GM19035 (cell line): ENCODE measurements around the gene TEX38.
"Not testable (repeated sequence)": the region's sequence is repeated elsewhere in the genome, so short reads cannot be mapped to it uniquely, and the experiment has no call there.

Experiments
- ATAC-seq: cut with Tn5 transposase; IDR thresholded peaks from one replicate; pipeline ENCODE4 v1.9.1; 2021; ENCODE audit not compliant: unreplicated experiment

Gene TEX38

DNA sequence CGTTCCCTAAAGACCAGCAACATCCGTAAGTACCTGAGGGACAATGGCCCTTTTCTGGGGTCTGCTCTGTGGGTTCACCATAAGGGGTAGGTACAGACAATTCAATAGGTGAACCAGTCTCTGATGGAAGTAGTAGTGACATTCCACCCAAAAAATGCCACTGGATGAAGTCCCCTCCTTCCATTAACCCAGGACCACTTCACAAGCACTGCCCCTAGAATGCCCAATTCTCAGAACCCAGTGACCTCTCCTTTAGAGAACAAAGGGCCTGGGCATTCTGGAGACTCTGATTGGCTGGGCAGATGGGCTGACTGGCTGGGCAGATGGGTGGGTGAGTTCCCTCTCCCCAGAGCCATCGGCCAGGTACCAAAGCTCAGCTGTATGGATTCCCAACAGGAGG, at the start of gene TEX38:
TSS of gene TEX38 (plus strand) at position 301 of the 400 bp plus-strand sequence. CDS start at position 382, 81 bp downstream.
- ATAC-seq, result no peak

DNA sequence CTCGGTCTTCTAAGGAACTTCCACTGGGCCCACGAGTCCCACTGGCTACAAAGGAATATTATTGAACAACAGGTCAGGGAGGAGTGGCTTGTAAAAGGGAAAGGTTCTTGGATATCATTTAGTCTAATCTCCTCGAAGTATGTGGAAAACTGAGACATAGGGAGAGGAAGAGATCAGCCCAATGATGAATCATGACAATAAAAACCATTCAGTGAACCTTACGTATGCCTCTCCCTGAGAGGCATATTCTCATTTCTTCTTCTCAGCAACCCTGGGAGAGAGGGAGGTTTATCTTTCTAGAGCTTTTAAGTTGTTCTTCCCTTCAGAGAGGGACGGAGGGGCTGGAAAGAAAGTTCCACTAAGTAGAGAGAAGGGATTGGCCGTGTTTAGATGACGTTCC, 49.7 kb upstream of the TEX38 start:
- ATAC-seq, result no peak

GRCh38 chr1:46622344-46622743, 49.3 kb upstream of the TEX38 start:
- ATAC-seq, result no peak

GRCh38 chr1:46623743-46624644, 47.7 kb upstream of the TEX38 start:
- no peak for ATAC-seq

- ATAC-seq, result no peak
Observed at GRCh38 chr1:46630719-46631118, 40.9 kb upstream of the TEX38 start.

GRCh38 chr1:46635205-46635604, 36.4 kb upstream of the TEX38 start:
- no peak for ATAC-seq

DNA sequence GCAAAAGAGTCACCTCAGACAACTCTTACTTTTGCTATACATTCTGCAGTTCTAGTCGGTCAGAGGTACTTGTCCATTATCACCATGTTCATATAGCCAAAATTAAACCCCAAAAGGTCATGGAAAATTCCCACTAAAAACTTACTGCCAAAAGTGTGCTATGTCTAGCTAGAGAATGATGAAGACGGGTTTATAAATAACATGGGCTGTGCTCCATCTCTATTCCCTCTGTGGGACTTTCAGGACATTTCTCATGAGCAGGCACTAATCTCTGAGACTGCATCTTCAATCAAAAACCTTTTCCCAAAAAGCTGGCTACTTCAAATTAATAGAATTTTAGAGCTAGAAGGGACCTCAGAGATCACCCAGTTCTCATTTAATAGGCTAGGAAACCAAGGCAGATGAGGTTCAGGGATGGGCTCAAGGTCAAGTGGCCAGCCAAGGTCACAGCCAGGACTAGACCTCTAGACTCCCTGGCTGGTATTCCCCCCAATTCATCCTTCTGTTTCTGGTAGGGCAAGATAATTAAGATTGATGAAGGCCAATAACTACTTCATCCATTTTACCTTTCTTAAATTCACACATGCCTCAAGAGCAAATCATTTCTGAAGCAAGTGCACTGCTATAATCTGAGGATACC, 34.1 kb upstream of the TEX38 start:
- no peak for ATAC-seq

DNA sequence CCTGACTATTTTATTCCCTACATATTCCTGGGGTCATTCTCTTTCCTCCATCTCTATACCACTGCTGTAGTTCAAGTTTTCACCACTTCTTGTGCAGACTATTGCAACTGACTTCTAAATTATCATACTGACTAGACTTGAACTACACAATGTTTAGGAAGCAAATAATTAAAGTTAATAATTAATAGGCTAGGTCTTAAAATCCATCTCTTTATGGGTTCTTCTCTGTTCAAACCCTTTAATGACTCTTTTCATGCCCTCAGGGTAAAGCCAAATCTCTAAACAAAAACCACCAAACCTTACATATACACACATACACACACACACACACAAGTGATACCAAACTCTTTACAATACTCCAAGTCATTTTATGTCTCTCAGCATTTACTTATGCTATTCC, 32.7 kb upstream of the TEX38 start:
- no peak for ATAC-seq

GRCh38 chr1:46639547-46639946, 32.1 kb upstream of the TEX38 start:
- no peak for ATAC-seq

DNA sequence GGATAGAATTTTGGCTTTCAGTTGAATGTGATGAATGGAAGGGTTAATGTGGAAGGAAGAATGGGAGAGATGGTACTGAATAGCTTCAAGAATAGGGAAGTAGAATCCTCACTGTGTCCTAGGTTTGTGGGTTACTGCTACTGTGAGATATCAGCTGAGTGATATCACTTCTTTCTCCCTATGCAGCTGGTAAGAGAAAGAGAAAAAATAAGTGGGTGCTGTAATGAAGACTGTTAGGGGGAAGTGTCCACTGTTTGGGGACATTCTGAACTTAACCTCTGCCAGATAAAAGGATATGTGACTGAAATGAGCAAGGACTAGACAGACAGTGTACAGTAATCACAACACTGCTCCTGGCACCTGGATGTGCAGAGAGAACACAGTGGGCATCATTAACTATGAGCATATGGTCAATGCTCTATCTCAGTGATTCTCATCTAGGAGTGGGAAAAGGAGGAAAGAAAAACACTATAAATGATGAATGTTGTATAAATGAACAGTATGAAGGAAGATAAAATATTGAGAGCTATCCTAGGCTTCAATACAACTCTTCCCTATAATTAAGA, 29.5 kb upstream of the TEX38 start:
- no peak for ATAC-seq

DNA sequence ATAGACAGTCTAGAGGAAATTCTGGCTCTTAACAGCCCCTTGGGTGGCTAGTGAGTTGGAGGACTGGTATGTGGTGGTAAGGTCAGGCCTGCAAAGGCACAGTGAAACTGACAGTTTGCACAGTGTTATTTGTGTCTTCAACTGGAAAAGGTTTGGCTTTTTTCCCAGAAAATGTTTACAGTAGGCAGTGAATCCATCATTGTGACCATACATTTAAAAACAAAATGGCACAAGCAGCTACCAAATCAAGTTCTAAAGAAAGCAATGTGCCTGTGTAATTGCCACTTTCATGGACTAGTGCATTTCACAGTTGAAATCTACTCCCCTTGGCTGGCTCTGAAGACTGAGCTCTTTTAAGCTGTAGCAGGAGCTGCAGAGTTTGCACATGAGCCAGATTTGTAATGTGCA, 28.3 kb upstream of the TEX38 start:
- ATAC-seq, result no peak

- ATAC-seq, result no peak
Observed at GRCh38 chr1:46645815-46646214, 25.8 kb upstream of the TEX38 start.

DNA sequence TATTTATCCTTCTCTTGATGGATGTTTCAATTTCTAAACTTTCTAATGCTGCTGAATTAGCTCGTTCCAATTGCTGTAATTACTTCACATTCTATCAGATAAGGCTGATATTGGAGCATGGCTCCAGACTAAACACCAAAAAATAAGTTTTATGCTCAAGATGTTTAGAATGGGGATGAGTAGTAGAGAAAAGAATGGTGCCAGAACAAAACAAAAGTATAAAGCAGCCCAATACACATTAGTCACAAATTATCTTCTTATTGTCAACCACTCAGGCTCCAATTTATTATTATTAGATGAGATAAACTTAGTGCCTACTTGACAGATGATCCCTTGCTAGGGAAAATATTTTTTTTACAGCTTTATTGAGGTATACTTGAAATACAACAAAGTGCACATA, 25.3 kb upstream of the TEX38 start:
- ATAC-seq, result no peak

GRCh38 chr1:46646844-46647243, 24.8 kb upstream of the TEX38 start:
- ATAC-seq, result no peak

- no peak for ATAC-seq
Observed at GRCh38 chr1:46647611-46648010, 24.0 kb upstream of the TEX38 start.

GRCh38 chr1:46649764-46650163, 21.9 kb upstream of the TEX38 start:
- ATAC-seq, result no peak

DNA sequence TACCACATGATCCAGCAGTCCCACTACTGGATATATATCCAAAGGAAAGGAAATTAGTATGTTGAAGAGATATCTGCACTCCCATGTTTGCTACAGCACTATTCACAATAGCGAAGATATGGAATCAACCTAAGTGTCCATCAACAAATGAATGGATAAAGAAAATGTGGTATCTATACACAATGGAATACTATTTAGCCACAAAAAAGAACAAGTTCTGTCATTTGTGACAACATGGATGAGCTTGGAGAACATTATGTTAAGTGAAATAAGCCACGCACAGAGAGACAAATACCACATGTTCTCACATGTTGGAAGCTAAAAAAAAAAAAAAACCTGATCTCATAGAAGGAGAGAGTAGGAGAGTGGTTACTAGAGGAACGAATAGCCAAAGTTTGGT, 21.2 kb upstream of the TEX38 start:
- no peak for ATAC-seq

GRCh38 chr1:46651152-46651551, 20.5 kb upstream of the TEX38 start:
- not testable (repeated sequence) for ATAC-seq

GRCh38 chr1:46652321-46653100, 19.1 kb upstream of the TEX38 start:
- ATAC-seq, result no peak

GRCh38 chr1:46653405-46653958, 18.2 kb upstream of the TEX38 start:
- ATAC-seq, result no peak

DNA sequence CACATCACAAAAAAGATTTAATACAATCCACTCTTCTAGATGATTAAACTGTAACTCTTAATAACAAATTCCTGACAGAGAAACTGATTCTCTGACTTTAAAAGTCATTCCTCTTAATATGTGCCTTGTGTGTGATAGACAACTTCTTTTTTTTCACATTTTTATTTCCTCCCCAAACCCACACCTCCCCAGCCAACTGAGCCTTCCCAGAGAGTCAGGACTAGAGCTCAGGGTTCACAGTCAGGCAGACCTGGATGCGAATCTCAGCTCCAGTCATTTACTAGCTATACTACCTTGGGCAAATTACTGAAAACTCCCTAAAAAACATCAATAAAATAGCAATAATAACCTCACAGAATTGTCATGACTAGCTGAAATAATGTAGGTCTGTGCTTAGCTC, 17.6 kb upstream of the TEX38 start:
- no peak for ATAC-seq
